Osteocyte (in vitro differentiated cells): ENCODE measurements around the gene CHST15. TPM values are rescaled to one million over a fixed set of nuclear protein-coding genes. Genes with fewer than 3 reads are reported as not detected.
A peak's percentile ranks its signal among the peaks of the same experiment; 100 is the strongest.

Experiments
- DNase-seq: peaks from one replicate; pipeline ENCODE4 v3.0.0; 2021; ENCODE audit warnings: mixed read lengths; ENCODE audit not compliant: unreplicated experiment; ENCODE audit errors: extremely low spot score
- H3K27ac Mint-ChIP-seq: one replicate; pipeline ENCODE4 v1.8.0; 2021; ENCODE audit warnings: mild to moderate bottlenecking, mixed read lengths; ENCODE audit not compliant: unreplicated experiment
- H3K27me3 Mint-ChIP-seq: one replicate; pipeline ENCODE4 v1.8.0; 2021; ENCODE audit warnings: mixed read lengths; ENCODE audit not compliant: unreplicated experiment
- H3K36me3 Mint-ChIP-seq: one replicate; pipeline ENCODE4 v1.8.0; 2021; ENCODE audit warnings: mixed read lengths; ENCODE audit not compliant: unreplicated experiment
- H3K4me1 Mint-ChIP-seq: one replicate; pipeline ENCODE4 v1.8.0; 2021; ENCODE audit warnings: mixed read lengths; ENCODE audit not compliant: unreplicated experiment
- H3K4me3 Mint-ChIP-seq: one replicate; pipeline ENCODE4 v1.8.0; 2021; ENCODE audit warnings: mild to moderate bottlenecking, moderate library complexity, mixed read lengths; ENCODE audit not compliant: unreplicated experiment
- H3K9me3 Mint-ChIP-seq: one replicate; pipeline ENCODE4 v1.8.0; 2021; ENCODE audit warnings: mixed read lengths; ENCODE audit not compliant: unreplicated experiment
- total RNA-seq: library from RNA; stranded (reverse); gene quantifications from 2 replicates; pipeline ENCODE4 v1.2.1, GENCODE V29; 2021
- TF ChIP-seq, protein P1 (sequence below): fragments of 200-600 bp; sonication (generic); IDR thresholded peaks from 2 replicates; pipeline ENCODE4 v1.5.0; 2021; ENCODE audit warnings: antibody characterized with exemption, mild to moderate bottlenecking, moderate library complexity

CHST15 gene
- total RNA-seq, 1 donor from 2014 or later = 66.3 TPM

DNA sequence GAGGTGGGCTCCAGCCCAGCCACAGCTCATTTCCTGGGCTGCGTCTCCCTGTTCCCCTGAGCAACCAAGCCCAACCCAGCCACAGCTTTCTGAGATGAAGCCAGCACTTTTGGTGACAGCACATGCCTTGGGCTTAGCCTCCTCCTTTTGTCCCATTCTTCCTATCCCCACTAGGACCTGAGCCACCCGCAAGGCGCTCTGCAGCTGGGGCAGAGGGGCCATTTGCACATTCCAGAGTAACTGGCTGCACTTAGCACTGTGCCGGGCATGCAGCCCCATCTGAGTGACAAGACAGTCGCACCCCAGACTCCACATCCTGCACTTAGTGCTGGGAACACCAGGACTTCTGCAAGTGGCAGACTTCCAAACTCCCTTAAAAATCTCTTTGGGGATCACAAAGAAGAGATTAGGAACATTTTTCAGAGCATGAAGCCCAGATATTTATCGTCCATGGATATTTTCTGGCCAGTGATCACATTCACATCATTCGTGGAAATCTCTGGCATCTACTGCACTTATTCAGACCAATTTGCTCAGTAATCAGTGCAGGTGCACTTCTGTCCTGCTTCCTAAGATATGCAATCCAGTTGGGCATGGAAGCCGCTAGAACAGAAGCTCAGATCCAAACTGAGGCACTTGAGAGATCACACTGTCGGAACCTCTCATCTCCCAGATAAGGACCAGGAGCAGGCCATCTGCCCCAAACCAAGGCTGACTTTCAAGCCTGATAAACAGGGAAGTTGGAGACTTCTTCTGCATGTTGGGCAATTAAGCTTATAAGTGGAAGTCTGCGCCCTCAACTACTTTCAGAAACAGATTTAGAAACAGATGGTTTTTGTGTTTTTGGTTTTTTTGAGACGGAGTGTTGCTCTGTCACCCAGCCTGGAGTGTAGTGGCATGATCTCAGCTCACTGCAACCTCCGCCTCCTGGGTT lies 26.4 kb downstream of the CHST15 start:
- DNase-seq = no peak
- TF ChIP-seq, protein P1, sequence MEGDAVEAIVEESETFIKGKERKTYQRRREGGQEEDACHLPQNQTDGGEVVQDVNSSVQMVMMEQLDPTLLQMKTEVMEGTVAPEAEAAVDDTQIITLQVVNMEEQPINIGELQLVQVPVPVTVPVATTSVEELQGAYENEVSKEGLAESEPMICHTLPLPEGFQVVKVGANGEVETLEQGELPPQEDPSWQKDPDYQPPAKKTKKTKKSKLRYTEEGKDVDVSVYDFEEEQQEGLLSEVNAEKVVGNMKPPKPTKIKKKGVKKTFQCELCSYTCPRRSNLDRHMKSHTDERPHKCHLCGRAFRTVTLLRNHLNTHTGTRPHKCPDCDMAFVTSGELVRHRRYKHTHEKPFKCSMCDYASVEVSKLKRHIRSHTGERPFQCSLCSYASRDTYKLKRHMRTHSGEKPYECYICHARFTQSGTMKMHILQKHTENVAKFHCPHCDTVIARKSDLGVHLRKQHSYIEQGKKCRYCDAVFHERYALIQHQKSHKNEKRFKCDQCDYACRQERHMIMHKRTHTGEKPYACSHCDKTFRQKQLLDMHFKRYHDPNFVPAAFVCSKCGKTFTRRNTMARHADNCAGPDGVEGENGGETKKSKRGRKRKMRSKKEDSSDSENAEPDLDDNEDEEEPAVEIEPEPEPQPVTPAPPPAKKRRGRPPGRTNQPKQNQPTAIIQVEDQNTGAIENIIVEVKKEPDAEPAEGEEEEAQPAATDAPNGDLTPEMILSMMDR = no peak
- Mint-ChIP-seq H3K36me3 (peaks cover 6% of the 10 kb centered on the region), H3K27ac (no peak overlapping the region), H3K4me3 (no peak overlapping the region), H3K4me1 (peaks cover 55% of the 10 kb centered on the region), H3K9me3 (no peaks in the 10 kb centered on the region), H3K27me3 (no peaks in the 10 kb centered on the region)

DNA sequence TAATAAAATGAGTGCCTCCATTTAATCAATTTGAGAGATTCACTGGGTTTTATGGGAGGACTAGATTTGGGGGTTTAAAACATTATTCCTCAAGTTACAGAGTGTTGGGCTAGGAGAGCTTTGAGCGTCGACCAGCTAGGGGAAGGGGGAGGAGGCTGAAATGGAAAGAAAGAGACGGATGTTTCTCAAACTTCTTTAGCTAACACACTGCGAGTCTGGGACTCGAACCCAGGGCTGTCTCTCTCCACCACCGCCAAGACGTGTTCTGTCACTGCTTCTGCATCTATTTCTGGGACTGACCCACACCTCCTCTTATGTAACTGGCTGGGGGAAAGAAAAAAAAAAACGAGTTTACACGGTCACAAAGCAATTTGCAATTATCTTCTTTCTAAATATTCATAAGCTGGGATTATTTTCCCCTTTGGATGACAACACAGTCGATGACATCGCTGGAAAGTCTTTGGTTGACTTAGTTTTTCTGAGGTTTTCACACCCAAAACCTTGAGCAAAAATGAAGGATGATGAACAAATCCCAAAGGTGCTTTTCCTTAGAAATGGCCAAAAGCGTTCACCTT lies 27.2 kb downstream of the CHST15 start:
- H3K36me3 Mint-ChIP-seq = peaks cover 9% of the 10 kb centered on the region
- no peak for DNase-seq
- H3K4me3 Mint-ChIP-seq = no peak overlapping the region
- no peaks in the 10 kb centered on the region for H3K27me3 Mint-ChIP-seq
- H3K27ac Mint-ChIP-seq = no peak overlapping the region
- H3K9me3 Mint-ChIP-seq = no peaks in the 10 kb centered on the region
- peaks cover 57% of the 10 kb centered on the region for H3K4me1 Mint-ChIP-seq
- TF ChIP-seq, protein P1 = no peak

DNA sequence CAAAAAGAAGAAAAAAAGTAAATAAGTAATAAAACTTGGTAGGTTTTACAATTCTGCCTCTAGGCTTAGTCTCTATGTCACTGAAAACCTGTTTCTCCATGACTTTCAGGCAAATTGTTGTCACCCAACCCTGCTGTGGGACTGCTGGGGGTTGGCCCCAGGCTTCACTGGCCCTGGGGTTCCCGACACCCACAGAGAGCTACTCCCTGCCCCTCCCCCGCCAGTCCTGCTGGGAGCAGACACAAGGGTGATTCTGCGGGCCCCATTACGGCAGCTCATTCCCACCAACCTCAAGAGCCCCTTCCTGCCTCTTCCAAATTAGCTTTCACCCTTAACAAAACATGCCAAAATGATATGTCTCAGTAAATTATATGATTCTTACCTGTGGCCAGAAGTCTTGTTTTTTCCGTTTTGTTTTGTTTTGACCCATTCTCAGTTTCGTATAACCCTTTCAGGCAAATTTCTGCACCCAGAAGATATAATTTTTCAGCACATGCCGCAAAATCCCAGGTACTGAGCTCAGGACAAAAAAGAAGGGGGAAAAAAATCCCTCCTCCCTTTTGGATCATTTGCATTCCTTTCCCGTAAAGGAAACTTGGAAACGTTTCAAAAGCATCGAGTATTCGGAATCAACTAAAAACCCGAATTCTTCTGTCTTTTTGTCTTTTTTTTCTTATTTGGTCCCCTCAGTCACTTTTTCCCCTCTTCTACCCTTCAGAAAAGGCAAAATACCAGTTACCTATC lies 27.8 kb downstream of the CHST15 start:
- TF ChIP-seq, protein P1 = no peak
- H3K4me3 Mint-ChIP-seq = no peak overlapping the region
- H3K27ac Mint-ChIP-seq = peak overlapping the region; percentile 19
- no peaks in the 10 kb centered on the region for H3K9me3 Mint-ChIP-seq
- no peaks in the 10 kb centered on the region for H3K27me3 Mint-ChIP-seq
- DNase-seq = no peak
- H3K4me1 Mint-ChIP-seq = peaks cover 57% of the 10 kb centered on the region
- H3K36me3 Mint-ChIP-seq = peaks cover 9% of the 10 kb centered on the region

- H3K27ac Mint-ChIP-seq = peak overlapping the region; percentile 83
- peak overlapping the region; percentile 33 for H3K4me3 Mint-ChIP-seq
- no peaks in the 10 kb centered on the region for H3K27me3 Mint-ChIP-seq
- peaks cover 57% of the 10 kb centered on the region for H3K4me1 Mint-ChIP-seq
- DNase-seq = no peak
- H3K9me3 Mint-ChIP-seq = no peaks in the 10 kb centered on the region
- peaks cover 10% of the 10 kb centered on the region for H3K36me3 Mint-ChIP-seq
- TF ChIP-seq, protein P1 = no peak
Measured at GRCh38 chr10:124064676-124065075, 28.7 kb downstream of the CHST15 start.
